Loucy (cell line): ENCODE data around the gene MALL.
"Not testable (repeated sequence)": the region's sequence is repeated elsewhere in the genome, so short reads cannot be mapped to it uniquely, and the experiment has no call there.

Source experiments
- H2AFZ ChIP-seq: fragments of 200-600 bp; sonication (generic); 2 replicates; pipeline ENCODE4 v1.6.0; 2016; ENCODE audit warnings: antibody characterized with exemption, mild to moderate bottlenecking, low read length, moderate library complexity
- H3F3A ChIP-seq: fragments of 200-600 bp; 2 replicates; pipeline ENCODE4 v1.6.0; 2016; ENCODE audit warnings: antibody characterized with exemption, low read depth, mild to moderate bottlenecking
- H3K27me3 ChIP-seq: fragments of 200-600 bp; sonication (generic); 2 replicates; pipeline ENCODE4 v1.6.1; 2014; ENCODE audit warnings: low read length, mild to moderate bottlenecking; ENCODE audit not compliant: insufficient read depth, poor library complexity, severe bottlenecking
- H3K36me3 ChIP-seq: fragments of 200-600 bp; sonication (generic); 2 replicates; pipeline ENCODE4 v1.6.1; 2016; ENCODE audit warnings: low read length; ENCODE audit not compliant: insufficient read depth
- H3K4me1 ChIP-seq: fragments of 200-600 bp; sonication (generic); 2 replicates; pipeline ENCODE4 v1.5.1; 2014; ENCODE audit warnings: low read length, mild to moderate bottlenecking; ENCODE audit not compliant: insufficient read depth, poor library complexity, severe bottlenecking
- H3K4me2 ChIP-seq: fragments of 200-600 bp; sonication (generic); 2 replicates; pipeline ENCODE4 v1.6.0; 2014; ENCODE audit warnings: antibody characterized with exemption, low read length, low read depth, mild to moderate bottlenecking; ENCODE audit not compliant: poor library complexity, severe bottlenecking
- H3K4me3 ChIP-seq: fragments of 200-600 bp; sonication (generic); 2 replicates; pipeline ENCODE4 v1.5.1; 2014; ENCODE audit warnings: low read length, mild to moderate bottlenecking, mixed read lengths; ENCODE audit not compliant: poor library complexity, severe bottlenecking
- H3K79me2 ChIP-seq: fragments of 200-600 bp; sonication (generic); 2 replicates; pipeline ENCODE4 v1.6.1; 2014; ENCODE audit warnings: low read length; ENCODE audit not compliant: insufficient read depth
- H3K9ac ChIP-seq: fragments of 200-600 bp; sonication (generic); 2 replicates; pipeline ENCODE4 v1.6.0; 2014; ENCODE audit warnings: mild to moderate bottlenecking, low read depth, low read length, moderate library complexity; ENCODE audit not compliant: poor library complexity, severe bottlenecking
- H3K9me2 ChIP-seq: fragments of 200-600 bp; sonication (generic); replicated peaks from 2 replicates; pipeline ENCODE4 v1.6.1; 2016; ENCODE audit warnings: low read depth, low read length, mixed read lengths
- H3K9me3 ChIP-seq: fragments of 200-600 bp; sonication (generic); 2 replicates; pipeline ENCODE4 v1.6.1; 2014; ENCODE audit warnings: mild to moderate bottlenecking, antibody characterized with exemption, low read length, low read depth; ENCODE audit not compliant: insufficient read depth
- H4K20me1 ChIP-seq: fragments of 200-600 bp; sonication (generic); 2 replicates; pipeline ENCODE4 v1.6.0; 2014; ENCODE audit warnings: antibody characterized with exemption, low read length, mild to moderate bottlenecking; ENCODE audit not compliant: insufficient read depth, poor library complexity, severe bottlenecking
- EZH2phosphoT487 ChIP-seq: fragments of 200-600 bp; IDR thresholded peaks from 2 replicates; pipeline ENCODE4 v1.6.1; 2018; ENCODE audit warnings: antibody characterized with exemption, mild to moderate bottlenecking, moderate library complexity, borderline replicate concordance
- TF ChIP-seq, protein P1 (sequence below): fragments of 200-600 bp; sonication (generic); conservative IDR thresholded peaks from 2 replicates; pipeline ENCODE4 v1.5.1; 2014; ENCODE audit warnings: mild to moderate bottlenecking, antibody characterized with exemption, low read length

Gene MALL

DNA sequence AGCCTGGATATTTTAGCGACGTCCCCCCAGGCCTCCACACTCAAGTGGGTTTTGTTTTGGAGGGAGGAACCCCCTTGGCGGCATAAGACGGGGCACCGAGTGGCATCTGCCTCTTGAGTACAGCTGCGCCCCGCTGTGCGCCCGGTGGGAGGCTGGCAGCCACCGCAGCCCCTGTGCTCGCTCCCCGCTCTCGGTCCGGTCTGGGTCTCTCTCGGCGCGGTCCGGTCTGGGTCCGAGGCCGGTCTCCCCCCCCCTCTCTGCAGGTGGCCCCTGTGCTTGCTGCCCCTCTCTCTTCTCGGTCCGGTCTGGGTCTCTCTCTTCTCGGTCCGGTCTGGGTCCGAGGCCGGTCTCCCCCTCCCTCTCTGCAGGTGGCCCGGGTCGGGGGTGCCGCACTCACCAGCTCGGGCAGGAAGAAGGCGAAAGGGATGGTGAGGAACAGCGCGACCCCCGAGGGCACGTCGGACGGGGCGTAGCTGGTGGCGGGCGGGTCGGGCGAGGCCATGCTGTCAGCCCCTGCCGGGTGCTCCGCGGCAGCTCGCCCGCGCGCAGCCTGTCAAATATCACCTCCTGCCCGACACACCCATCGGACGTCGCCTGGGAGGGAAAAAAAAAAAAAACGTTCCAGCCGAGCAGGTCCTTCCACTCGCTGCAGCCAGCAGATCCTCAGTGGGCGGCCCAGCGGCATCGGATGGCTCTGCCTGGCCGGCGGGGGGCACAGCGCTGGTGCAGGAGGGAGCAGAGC lies at the start of gene MALL:
MALL (minus strand) TSS at position 532 of the 742 bp plus-strand sequence; CDS start at position 502, 30 bp downstream.
- H3K27me3 ChIP-seq: no peaks in the 10 kb centered on the region
- no peak for TF ChIP-seq EZH2phosphoT487
- TF ChIP-seq, protein P1, sequence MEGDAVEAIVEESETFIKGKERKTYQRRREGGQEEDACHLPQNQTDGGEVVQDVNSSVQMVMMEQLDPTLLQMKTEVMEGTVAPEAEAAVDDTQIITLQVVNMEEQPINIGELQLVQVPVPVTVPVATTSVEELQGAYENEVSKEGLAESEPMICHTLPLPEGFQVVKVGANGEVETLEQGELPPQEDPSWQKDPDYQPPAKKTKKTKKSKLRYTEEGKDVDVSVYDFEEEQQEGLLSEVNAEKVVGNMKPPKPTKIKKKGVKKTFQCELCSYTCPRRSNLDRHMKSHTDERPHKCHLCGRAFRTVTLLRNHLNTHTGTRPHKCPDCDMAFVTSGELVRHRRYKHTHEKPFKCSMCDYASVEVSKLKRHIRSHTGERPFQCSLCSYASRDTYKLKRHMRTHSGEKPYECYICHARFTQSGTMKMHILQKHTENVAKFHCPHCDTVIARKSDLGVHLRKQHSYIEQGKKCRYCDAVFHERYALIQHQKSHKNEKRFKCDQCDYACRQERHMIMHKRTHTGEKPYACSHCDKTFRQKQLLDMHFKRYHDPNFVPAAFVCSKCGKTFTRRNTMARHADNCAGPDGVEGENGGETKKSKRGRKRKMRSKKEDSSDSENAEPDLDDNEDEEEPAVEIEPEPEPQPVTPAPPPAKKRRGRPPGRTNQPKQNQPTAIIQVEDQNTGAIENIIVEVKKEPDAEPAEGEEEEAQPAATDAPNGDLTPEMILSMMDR: no peak
- peaks cover 5% of the 10 kb centered on the region; the same call in 1 of the 2 replicates for H3F3A ChIP-seq
- H2AFZ ChIP-seq: 0 out of 2 replicates have a peak within 1 kb of the TSS, but pooled peaks have one; percentile 28
- H3K9me2 ChIP-seq: no peaks in the 10 kb centered on the region
- H4K20me1 ChIP-seq: no peaks in the 10 kb centered on the region
- peak within 1 kb of the TSS; percentile 59 for H3K9ac ChIP-seq
- no peaks in the 10 kb centered on the region for H3K36me3 ChIP-seq
- peak within 1 kb of the TSS; percentile 73 for H3K4me2 ChIP-seq
- no peaks in the 10 kb centered on the region for H3K79me2 ChIP-seq
- no peaks in the 10 kb centered on the region for H3K9me3 ChIP-seq
- H3K4me3 ChIP-seq: peak within 1 kb of the TSS; percentile 4
- H3K4me1 ChIP-seq: peaks cover 66% of the 10 kb centered on the region

DNA sequence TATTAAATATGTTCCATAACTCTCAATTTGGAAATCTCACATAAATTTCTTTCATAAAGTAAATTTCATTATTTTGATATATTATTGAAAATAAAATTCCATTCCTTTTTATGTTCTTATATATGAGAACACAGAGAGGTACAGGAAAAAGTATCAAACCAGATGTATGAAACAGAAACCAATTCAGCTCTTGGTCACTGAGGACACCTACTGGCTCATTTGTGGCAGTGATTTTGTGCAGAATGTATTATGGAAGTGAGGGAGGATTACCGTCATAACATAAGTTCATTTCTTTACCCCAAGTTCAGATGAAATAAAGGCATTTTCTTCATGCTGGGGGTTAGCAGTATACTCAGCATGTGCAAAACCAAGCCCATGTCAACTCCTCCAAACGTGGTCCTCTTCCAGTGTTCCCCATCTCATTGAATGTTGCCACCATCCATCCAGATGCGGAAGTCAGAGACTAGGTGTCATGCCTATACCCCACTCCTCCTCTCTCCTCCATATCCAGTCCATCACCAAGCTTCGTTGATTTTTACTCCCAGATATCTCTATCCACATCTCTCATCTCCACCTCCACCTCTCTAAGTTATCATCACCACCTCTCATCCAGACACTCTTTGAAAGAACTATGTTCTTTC lies 41.7 kb upstream of the MALL start:
- Histone ChIP-seq H3K9ac (no peak overlapping the region), H3K27me3 (no peaks in the 10 kb centered on the region), H2AFZ (peak overlapping the region; percentile 91), H3K4me2 (peak overlapping the region; percentile 39), H3K9me3 (peaks cover 10% of the 10 kb centered on the region; the same call in 1 of the 2 replicates), H3K4me1 (peaks cover 9% of the 10 kb centered on the region), H3K79me2 (no peaks in the 10 kb centered on the region), H3K9me2 (no peaks in the 10 kb centered on the region), H3F3A (no peaks in the 10 kb centered on the region), H3K4me3 (peak overlapping the region; percentile 30), H3K36me3 (no peaks in the 10 kb centered on the region), H4K20me1 (no peaks in the 10 kb centered on the region)
- TF ChIP-seq, protein P1: peak; percentile 86
- TF ChIP-seq EZH2phosphoT487: no peak

DNA sequence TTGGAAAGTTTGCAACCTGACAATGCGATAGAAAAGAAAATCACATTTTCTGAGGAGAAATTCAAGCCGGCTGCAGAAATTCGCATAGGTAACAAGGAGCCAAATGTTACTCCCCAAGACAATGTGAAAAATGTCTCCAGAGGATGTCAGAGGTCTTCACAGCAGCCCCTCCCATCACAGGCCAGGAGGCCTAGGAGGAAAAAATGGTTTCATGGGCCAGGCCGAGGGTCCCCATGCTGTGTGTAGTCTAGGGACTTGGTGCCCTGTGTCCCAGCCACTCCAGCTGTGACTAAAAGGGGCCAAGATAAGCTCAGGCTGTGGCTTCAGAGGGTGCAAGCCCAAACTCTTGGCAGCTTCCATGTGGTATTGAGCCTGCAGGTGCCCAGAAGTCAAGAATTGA lies 39.2 kb upstream of the MALL start:
- not testable (repeated sequence) for H3K9ac ChIP-seq, H3F3A ChIP-seq, H3K79me2 ChIP-seq, H3K4me3 ChIP-seq, H3K4me2 ChIP-seq, H3K36me3 ChIP-seq, H2AFZ ChIP-seq, H3K27me3 ChIP-seq, H4K20me1 ChIP-seq, H3K9me2 ChIP-seq
- H3K4me1 ChIP-seq: peaks cover 13% of the 10 kb centered on the region
- H3K9me3 ChIP-seq: peaks cover 10% of the 10 kb centered on the region; the same call in 1 of the 2 replicates

DNA sequence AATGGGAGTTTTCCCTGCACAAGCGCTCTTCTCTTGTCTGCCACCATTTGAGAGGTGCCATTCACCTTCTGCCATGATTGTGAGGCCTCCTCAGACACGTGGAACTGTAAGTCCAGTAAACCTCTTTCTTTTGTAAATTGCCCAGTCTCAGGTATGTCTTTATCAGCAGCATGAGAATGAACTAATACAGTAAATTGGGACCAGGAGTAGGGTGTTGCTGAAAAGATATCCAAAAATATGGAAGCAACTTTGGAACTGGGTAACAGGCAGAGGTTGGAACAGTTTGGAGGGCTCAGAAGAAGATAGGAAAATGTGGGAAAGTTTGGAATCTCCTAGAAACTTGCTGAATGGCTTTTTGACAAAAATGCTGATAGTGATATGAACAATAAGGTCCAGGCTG lies 38.6 kb upstream of the MALL start:
- H4K20me1 ChIP-seq, H3F3A ChIP-seq, H3K9me2 ChIP-seq, H3K27me3 ChIP-seq, H3K79me2 ChIP-seq, H3K4me2 ChIP-seq, H3K36me3 ChIP-seq, H3K9ac ChIP-seq, H3K4me3 ChIP-seq, H2AFZ ChIP-seq: not testable (repeated sequence)
- peaks cover 10% of the 10 kb centered on the region; the same call in 1 of the 2 replicates for H3K9me3 ChIP-seq
- H3K4me1 ChIP-seq: peaks cover 17% of the 10 kb centered on the region
